A549 (cell line): Measurements from ENCODE around the gene CUL1. TPM values are rescaled to one million over a fixed set of nuclear protein-coding genes. Genes with fewer than 3 reads are reported as not detected.

Source experiments
- ATAC-seq, 2 experiments: fragments of 200-7000 bp in 1 of 2; fragments of >200 bp in 1 of 2; cut with Nextera tagmentation in 1 of 2; cut with Tn5 transposase in 1 of 2; 3 replicates each; pipeline versions ENCODE4 v1.8.0 to v1.9.1; 2018 to 2020; ENCODE audit warnings: mild to moderate bottlenecking in 1 of 2, moderate library complexity in 1 of 2
- CTCF ChIA-PET: fragments of 300-600 bp; sonication (Branson Sonifier 250); formaldehyde crosslinking; extraction: SDS; loops from one replicate; lab custom pipeline; 2021; ENCODE audit warnings: antibody characterized with exemption, inconsistent platforms; lab: Yijun Ruan, JAX
- POLR2A ChIA-PET: fragments of 350-600 bp; formaldehyde crosslinking; extraction: SDS; loops from one replicate; lab custom pipeline; 2021; ENCODE audit warnings: antibody characterized with exemption, inconsistent platforms; lab: Yijun Ruan, JAX
- DNase-seq, 2 experiments: peaks; one replicate each; pipeline versions ENCODE4 v3.0.0 to v3.0.0-alpha.2; 2011 to 2016; ENCODE audit warnings: low read depth in 1 of 2, low spot score in 1 of 2
- FAIRE-seq: peaks from 2 replicates; lab custom pipeline; 2011; peaks lifted over from hg19 to GRCh38; lab: Jason Lieb, UNC
- H3K27ac ChIP-seq, 2 experiments: fragments of >200 bp; sonication (Bioruptor Twin); formaldehyde crosslinking; 3 replicates each; pipeline ENCODE4 v1.5.1; 2016 to 2017
- H3K4me1 ChIP-seq: fragments of >200 bp; sonication (Bioruptor Twin); formaldehyde crosslinking; 3 replicates; pipeline ENCODE4 v1.6.1; 2016
- H3K4me2 ChIP-seq: fragments of >200 bp; sonication (Bioruptor Twin); formaldehyde crosslinking; 3 replicates; pipeline ENCODE4 v1.6.1; 2016
- H3K4me3 ChIP-seq: fragments of >200 bp; sonication (Bioruptor Twin); formaldehyde crosslinking; 3 replicates; pipeline ENCODE4 v1.5.1; 2016
- H3K9me3 ChIP-seq: fragments of >200 bp; sonication (Bioruptor Twin); formaldehyde crosslinking; 3 replicates; pipeline ENCODE4 v1.6.1; 2016
- BHLHE40 ChIP-seq: IDR thresholded peaks from 2 replicates; pipeline ENCODE4 v1.6.1; 2012; ENCODE audit warnings: low read depth, low read length, inconsistent platforms
- CBX8 ChIP-seq: fragments of 200-600 bp; sonication (generic); IDR thresholded peaks from 2 replicates; pipeline ENCODE4 v1.6.1; 2016
- CHD4 ChIP-seq: fragments of 200-600 bp; sonication (generic); IDR thresholded peaks from 2 replicates; pipeline ENCODE4 v1.6.1; 2016; ENCODE audit warnings: antibody characterized with exemption, mild to moderate bottlenecking, borderline replicate concordance
- CTCF ChIP-seq: fragments of >200 bp; sonication (Bioruptor Twin); formaldehyde crosslinking; IDR thresholded peaks from 3 replicates; pipeline ENCODE4 v1.5.1; 2016
- EHMT2 ChIP-seq: fragments of 200-600 bp; sonication (generic); IDR thresholded peaks from 2 replicates; pipeline ENCODE4 v1.6.1; 2016; ENCODE audit warnings: antibody characterized with exemption, low read depth, mild to moderate bottlenecking, moderate library complexity
- EP300 ChIP-seq, 2 experiments: fragments of >200 bp; sonication (Bioruptor Twin); formaldehyde crosslinking; IDR thresholded peaks; 2 replicates in 1 of 2; 3 replicates in 1 of 2; pipeline ENCODE4 v1.6.1; 2016 to 2017
- FOSB ChIP-seq: fragments of 250-450 bp; sonication (Bioruptor Pico); IDR thresholded peaks from 2 replicates; pipeline ENCODE4 v1.5.0; 2020; ENCODE audit warnings: mild to moderate bottlenecking, moderate library complexity
- FOSL2 ChIP-seq, 2 experiments: fragments of 450-650 bp in 1 of 2; fragments of >200 bp in 1 of 2; sonication (Bioruptor Twin) in 1 of 2; formaldehyde crosslinking; IDR thresholded peaks; 2 replicates each; pipeline versions ENCODE4 v1.5.0 to v1.6.1; 2016 to 2020; ENCODE audit warnings: mild to moderate bottlenecking in 1 of 2, moderate library complexity in 1 of 2
- HDAC2 ChIP-seq: fragments of 200-600 bp; sonication (generic); IDR thresholded peaks from 2 replicates; pipeline ENCODE4 v1.6.1; 2016
- HES2 ChIP-seq: fragments of >200 bp; sonication (Bioruptor Twin); formaldehyde crosslinking; IDR thresholded peaks from 2 replicates; pipeline ENCODE4 v1.6.1; 2016
- HOXA7 ChIP-seq: fragments of 250-450 bp; sonication (Bioruptor Pico); IDR thresholded peaks from 2 replicates; pipeline ENCODE4 v1.5.0; 2020; ENCODE audit warnings: mild to moderate bottlenecking, moderate library complexity
- HOXB13 ChIP-seq: fragments of 250-450 bp; sonication (Bioruptor Pico); IDR thresholded peaks from 2 replicates; pipeline ENCODE4 v1.5.0; 2020; ENCODE audit warnings: low read depth, mild to moderate bottlenecking, moderate library complexity
- JUN ChIP-seq, 2 experiments: fragments of >200 bp; sonication (Bioruptor Twin); formaldehyde crosslinking; IDR thresholded peaks; 2 replicates in 1 of 2; 3 replicates in 1 of 2; pipeline ENCODE4 v1.6.1; 2016 to 2017
- KDM1A ChIP-seq: fragments of 200-600 bp; sonication (generic); IDR thresholded peaks from 2 replicates; pipeline ENCODE4 v1.6.1; 2016; ENCODE audit warnings: low read depth, mild to moderate bottlenecking
- MYC ChIP-seq: IDR thresholded peaks from 2 replicates; pipeline ENCODE4 v1.6.1; 2012; ENCODE audit warnings: mild to moderate bottlenecking, inconsistent platforms, low read length, improper control_type of control experiment, borderline replicate concordance
- PHF8 ChIP-seq: fragments of 200-600 bp; sonication (generic); IDR thresholded peaks from 2 replicates; pipeline ENCODE4 v1.6.1; 2016; ENCODE audit warnings: low read depth, mild to moderate bottlenecking, antibody characterized with exemption, moderate library complexity, borderline replicate concordance
- POLR2AphosphoS2 ChIP-seq: conservative IDR thresholded peaks from 2 replicates; pipeline ENCODE4 v1.6.1; 2012; ENCODE audit warnings: low read length, improper control_type of control experiment, inconsistent platforms
- RAD21 ChIP-seq, 2 experiments: fragments of >200 bp in 1 of 2; sonication (Bioruptor Twin) in 1 of 2; formaldehyde crosslinking in 1 of 2; IDR thresholded peaks in 1 of 2; conservative IDR thresholded peaks in 1 of 2; 2 replicates in 1 of 2; 3 replicates in 1 of 2; pipeline ENCODE4 v1.6.1; 2012 to 2018; ENCODE audit warnings: inconsistent platforms in 1 of 2
- REST ChIP-seq: fragments of 200-600 bp; sonication (generic); IDR thresholded peaks from 2 replicates; pipeline ENCODE4 v1.6.1; 2016; ENCODE audit warnings: antibody characterized with exemption, mild to moderate bottlenecking, moderate library complexity
- RNF2 ChIP-seq: fragments of 200-600 bp; sonication (generic); IDR thresholded peaks from 2 replicates; pipeline ENCODE4 v1.6.1; 2016; ENCODE audit warnings: low read depth, mild to moderate bottlenecking, antibody characterized with exemption, moderate library complexity, borderline replicate concordance
- SMC3 ChIP-seq: fragments of >200 bp; sonication (Bioruptor Twin); formaldehyde crosslinking; IDR thresholded peaks from 3 replicates; pipeline ENCODE4 v1.6.1; 2018; ENCODE audit warnings: inconsistent platforms
- TP53 ChIP-seq: fragments of 250-450 bp; sonication (Bioruptor Pico); IDR thresholded peaks from 2 replicates; pipeline ENCODE4 v1.5.0; 2021; ENCODE audit warnings: mild to moderate bottlenecking, moderate library complexity
- ZC3H11A ChIP-seq: fragments of 450-650 bp; IDR thresholded peaks from 2 replicates; pipeline ENCODE4 v1.6.1; 2014; ENCODE audit warnings: antibody characterized with exemption, mild to moderate bottlenecking
- WGBS: methylation state at CpG from one replicate; pipeline ENCODE4 v1.1.6; 2017; ENCODE audit errors: missing lambda C conversion rate; 5-methylcytosine and 5-hydroxymethylcytosine counted together
- polyA plus RNA-seq, 4 experiments: library from polyadenylated mRNA; depleted of rRNA in 3 of 4; stranded (reverse); fragments of >200 nt; fragmentation: RNase III in 1 of 4; extraction: RNeasy Plus Mini Kit Qiagen cat#74134 plus additional on column Dnase treatment in 1 of 4; gene quantifications; 2 replicates in 3 of 4; 3 replicates in 1 of 4; pipeline ENCODE4 v1.2.3, GENCODE V29; 2011 to 2017
- TF ChIP-seq, protein P1 (sequence below): IDR thresholded peaks from 2 replicates; pipeline ENCODE4 v1.6.1; 2012; ENCODE audit warnings: low read depth, borderline replicate concordance
- TF ChIP-seq, protein P2 (sequence below): fragments of 250-450 bp; sonication (Bioruptor Pico); IDR thresholded peaks from 2 replicates; pipeline ENCODE4 v1.5.0; 2020; ENCODE audit warnings: low read depth, mild to moderate bottlenecking, moderate library complexity
- TF ChIP-seq, protein P3 (sequence below): fragments of 450-650 bp; IDR thresholded peaks from 2 replicates; pipeline ENCODE4 v1.6.1; 2014; ENCODE audit warnings: antibody characterized with exemption

The CUL1 gene
- polyA plus RNA-seq, 2 of the 4 experiments (the other 2 are of a cell fraction) = 57.9 to 70.6 TPM

DNA sequence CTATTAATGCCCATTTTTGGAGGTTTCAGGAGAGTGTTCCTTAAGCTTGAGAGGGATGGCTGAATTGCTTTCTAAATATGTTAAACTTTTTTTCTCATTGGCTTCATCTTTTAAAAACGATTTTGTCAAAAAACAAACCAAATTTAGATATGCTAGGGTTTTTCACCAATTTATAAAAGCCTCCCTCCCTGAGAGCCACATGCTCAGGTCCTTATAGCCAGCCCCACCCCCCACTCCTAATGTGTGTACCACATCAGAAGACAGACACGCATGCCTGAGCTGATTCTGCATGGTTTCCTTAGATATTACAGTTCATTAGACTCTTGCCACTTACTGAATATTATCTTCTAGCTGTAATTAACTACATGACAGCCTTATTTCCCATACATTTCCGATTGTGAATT lies 2.0 kb downstream of the CUL1 start:
- no peak for TF ChIP-seq RAD21 (conservative IDR thresholded peaks at IDR 0.05 in 1 of 2, IDR thresholded peaks at IDR 0.05 in 1 of 2)
- no peak for TF ChIP-seq RNF2
- TF ChIP-seq, protein P1, sequence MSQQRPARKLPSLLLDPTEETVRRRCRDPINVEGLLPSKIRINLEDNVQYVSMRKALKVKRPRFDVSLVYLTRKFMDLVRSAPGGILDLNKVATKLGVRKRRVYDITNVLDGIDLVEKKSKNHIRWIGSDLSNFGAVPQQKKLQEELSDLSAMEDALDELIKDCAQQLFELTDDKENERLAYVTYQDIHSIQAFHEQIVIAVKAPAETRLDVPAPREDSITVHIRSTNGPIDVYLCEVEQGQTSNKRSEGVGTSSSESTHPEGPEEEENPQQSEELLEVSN = no peak
- TF ChIP-seq REST = no peak
- TF ChIP-seq HES2 = no peak
- no peak for TF ChIP-seq MYC
- no peak for TF ChIP-seq PHF8
- no peak for TF ChIP-seq CBX8
- no peak for TF ChIP-seq BHLHE40
- no peak for TF ChIP-seq HOXA7 (CRISPR knock-in tag)
- TF ChIP-seq FOSL2 (IDR thresholded peaks at IDR 0.05) = no peak
- TF ChIP-seq FOSL2 (CRISPR knock-in tag; IDR thresholded peaks at IDR 0.05) = no peak
- TF ChIP-seq POLR2AphosphoS2 = no peak
- no peak for TF ChIP-seq HDAC2
- TF ChIP-seq SMC3 = no peak
- TF ChIP-seq CTCF = no peak
- TF ChIP-seq FOSB = no peak
- TF ChIP-seq EP300 (IDR thresholded peaks at IDR 0.05) = no peak
- TF ChIP-seq, protein P2, sequence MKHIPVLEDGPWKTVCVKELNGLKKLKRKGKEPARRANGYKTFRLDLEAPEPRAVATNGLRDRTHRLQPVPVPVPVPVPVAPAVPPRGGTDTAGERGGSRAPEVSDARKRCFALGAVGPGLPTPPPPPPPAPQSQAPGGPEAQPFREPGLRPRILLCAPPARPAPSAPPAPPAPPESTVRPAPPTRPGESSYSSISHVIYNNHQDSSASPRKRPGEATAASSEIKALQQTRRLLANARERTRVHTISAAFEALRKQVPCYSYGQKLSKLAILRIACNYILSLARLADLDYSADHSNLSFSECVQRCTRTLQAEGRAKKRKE (CRISPR knock-in tag) = no peak
- no peak for TF ChIP-seq HOXB13
- TF ChIP-seq, all 56 proteins: peak for 0
- WGBS = 44% methylated on average over 3 of the region's 3 CpGs
- Histone ChIP-seq H3K4me1 (peaks cover 52% of the 10 kb centered on the region), H3K4me3 (peak overlapping the region; percentile 78), H3K4me2 (peak overlapping the region; percentile 93), H3K9me3 (no peaks in the 10 kb centered on the region), H3K27ac (peak overlapping the region in 1 of 2 experiments; percentile 98; a peak in 2 of 6 replicates)
- DNase-seq (peak in 1 of 2 experiments; percentile 9), ATAC-seq (no peak), FAIRE-seq (no peak)
- ChIA-PET POLR2A (interaction anchor here (0.5 kb wide), 1 partner anchor 185 kb away, joined by 3 read pairs; no protein-coding TSS in a partner anchor), CTCF (interaction anchor here (1.2 kb wide), 1 partner anchor 266 kb away, joined by 4 read pairs; no protein-coding TSS in a partner anchor)

- H3K4me2 ChIP-seq = peak overlapping the region; percentile 93
- ATAC-seq (no peak), DNase-seq (peak in 1 of 2 experiments; percentile 20), FAIRE-seq (no peak)
- H3K4me3 ChIP-seq = no peak overlapping the region
- WGBS = 85% methylated on average over 1 of the region's 1 CpG
- no peaks in the 10 kb centered on the region for H3K9me3 ChIP-seq
- ChIA-PET POLR2A (interaction anchor here (0.5 kb wide), 1 partner anchor 185 kb away, joined by 3 read pairs; no protein-coding TSS in a partner anchor), CTCF (no interaction called here)
- H3K27ac ChIP-seq = no peak overlapping the region
- H3K4me1 ChIP-seq = peaks cover 58% of the 10 kb centered on the region
- TF ChIP-seq JUN (IDR thresholded peaks at IDR 0.05) = no peak
- no peak for TF ChIP-seq ZC3H11A
- TF ChIP-seq CBX8 = no peak
- TF ChIP-seq, protein P3, sequence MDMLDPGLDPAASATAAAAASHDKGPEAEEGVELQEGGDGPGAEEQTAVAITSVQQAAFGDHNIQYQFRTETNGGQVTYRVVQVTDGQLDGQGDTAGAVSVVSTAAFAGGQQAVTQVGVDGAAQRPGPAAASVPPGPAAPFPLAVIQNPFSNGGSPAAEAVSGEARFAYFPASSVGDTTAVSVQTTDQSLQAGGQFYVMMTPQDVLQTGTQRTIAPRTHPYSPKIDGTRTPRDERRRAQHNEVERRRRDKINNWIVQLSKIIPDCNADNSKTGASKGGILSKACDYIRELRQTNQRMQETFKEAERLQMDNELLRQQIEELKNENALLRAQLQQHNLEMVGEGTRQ = no peak
- TF ChIP-seq KDM1A = no peak
- TF ChIP-seq CHD4 = no peak
- no peak for TF ChIP-seq TP53 (CRISPR knock-in tag)
- TF ChIP-seq FOSL2 (IDR thresholded peaks at IDR 0.05) = no peak
- TF ChIP-seq FOSL2 (CRISPR knock-in tag; IDR thresholded peaks at IDR 0.05) = no peak
- TF ChIP-seq CTCF = no peak
- TF ChIP-seq EHMT2 = no peak
These were observed 2.7 kb downstream of the CUL1 start for GRCh38 chr7:148701414-148701813.
